Gastrocnemius medialis (tissue), 4 donors: ENCODE results near the gene FCHSD2.

Experiments
- CTCF ChIP-seq, 5 experiments: fragments of 450-650 bp in 3 of 5; fragments of 200-600 bp in 2 of 5; sonication (generic) in 2 of 5; IDR thresholded peaks in 4 of 5; conservative IDR thresholded peaks in 1 of 5; 1 replicate in 4 of 5; 2 replicates in 1 of 5; pipeline ENCODE4 v1.5.1; 2016 to 2019; ENCODE audit warnings: antibody characterized with exemption in 5 of 5, mild to moderate bottlenecking in 3 of 5, moderate library complexity in 3 of 5
- POLR2A ChIP-seq, 2 donors: fragments of 450-650 bp; IDR thresholded peaks; one replicate each; pipeline ENCODE4 v1.6.1; 2017; ENCODE audit warnings: antibody characterized with exemption in 2 of 2, mild to moderate bottlenecking in 2 of 2, moderate library complexity in 2 of 2

GRCh38 chr11:73147771-73148681, 5.9 kb upstream of the FCHSD2 start:
- no peak for TF ChIP-seq POLR2A (IDR thresholded peaks at IDR 0.05)
- TF ChIP-seq CTCF (IDR thresholded peaks at IDR 0.05 in 4 of 5, conservative IDR thresholded peaks at IDR 0.05 in 1 of 5), result no peak
